ENCODE data around the gene SLC7A7.
"Not testable (repeated sequence)": the region's sequence is repeated elsewhere in the genome, so short reads cannot be mapped to it uniquely, and the experiment has no call there.

Gene SLC7A7

DNA sequence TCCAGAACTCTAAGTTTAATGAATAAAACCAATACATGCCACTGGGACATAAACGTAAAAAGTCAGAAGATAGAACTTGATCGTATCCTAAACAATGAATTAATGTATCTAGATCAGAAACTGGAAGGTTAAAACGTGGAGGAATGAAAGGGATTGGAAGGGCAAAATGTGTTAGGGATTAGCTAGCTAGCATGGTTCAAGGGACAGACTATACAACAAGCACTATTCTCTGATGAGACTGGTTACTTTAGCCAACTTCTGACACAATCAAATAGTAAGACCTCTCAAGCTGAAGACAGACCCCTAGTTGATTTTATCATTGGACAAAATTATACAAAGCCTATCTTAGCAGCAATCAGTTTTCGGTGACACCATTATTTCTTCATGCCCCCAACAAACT lies 67.5 kb downstream of the SLC7A7 start:
- no peak for DNase-seq

DNA sequence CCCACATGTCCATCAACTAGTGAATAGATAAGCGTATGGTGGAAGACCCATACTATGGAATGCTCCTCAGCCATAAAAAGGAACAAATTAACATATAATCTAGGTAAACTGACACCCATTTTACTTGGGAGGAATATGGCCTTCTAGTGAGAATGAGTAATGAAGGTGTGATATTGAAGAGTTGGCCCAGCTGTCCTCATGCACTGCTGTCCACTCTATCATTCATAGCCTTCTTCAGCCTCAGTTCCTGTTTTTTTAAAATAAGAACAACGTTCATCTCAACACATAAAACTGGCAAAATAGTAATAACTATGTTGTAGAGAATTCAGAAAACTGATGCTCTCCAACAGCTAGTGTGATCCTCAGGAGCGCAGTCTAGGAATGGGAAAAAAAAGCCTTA lies 75.2 kb downstream of the SLC7A7 start:
- DNase-seq, result no peak

DNA sequence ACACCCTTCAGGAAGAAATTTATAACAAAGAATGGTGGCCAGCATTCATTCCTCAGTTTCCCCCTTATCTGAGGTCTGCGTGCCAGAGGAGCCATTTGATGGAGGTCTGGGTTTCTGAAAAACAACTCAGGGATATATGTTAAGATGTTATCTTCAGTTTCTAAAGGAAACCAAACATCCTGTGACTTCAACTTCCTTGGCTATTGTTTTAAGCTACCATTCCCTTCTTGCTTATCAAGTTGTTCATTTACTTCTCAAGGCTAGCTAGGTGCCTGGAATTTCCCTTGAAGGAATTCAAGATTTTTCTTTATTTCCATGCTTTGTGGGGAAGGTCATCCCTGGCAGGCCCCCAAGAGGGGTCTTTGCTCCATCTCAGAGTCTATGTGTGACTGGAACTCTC lies 75.8 kb downstream of the SLC7A7 start:
- DNase-seq, result no peak

DNA sequence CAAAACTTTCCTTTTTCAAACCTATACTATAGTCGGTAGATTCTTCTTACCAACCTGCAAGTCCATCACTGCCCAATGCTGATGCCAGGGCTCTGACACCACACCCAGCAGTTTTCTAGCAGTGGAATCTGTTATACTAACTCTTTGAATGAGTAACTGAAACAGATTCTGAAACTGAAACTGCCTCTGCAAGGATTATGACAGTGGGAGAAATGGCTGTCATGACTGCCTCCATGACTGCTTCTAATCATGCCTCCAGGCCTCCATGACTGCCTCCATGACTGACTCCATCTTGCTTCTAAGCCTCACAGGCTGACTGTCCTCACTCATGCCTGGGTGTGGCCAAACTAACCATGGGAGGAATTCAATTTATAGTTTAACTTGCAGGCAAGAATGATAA lies 78.2 kb downstream of the SLC7A7 start:
- DNase-seq, result peak; percentile 71

DNA sequence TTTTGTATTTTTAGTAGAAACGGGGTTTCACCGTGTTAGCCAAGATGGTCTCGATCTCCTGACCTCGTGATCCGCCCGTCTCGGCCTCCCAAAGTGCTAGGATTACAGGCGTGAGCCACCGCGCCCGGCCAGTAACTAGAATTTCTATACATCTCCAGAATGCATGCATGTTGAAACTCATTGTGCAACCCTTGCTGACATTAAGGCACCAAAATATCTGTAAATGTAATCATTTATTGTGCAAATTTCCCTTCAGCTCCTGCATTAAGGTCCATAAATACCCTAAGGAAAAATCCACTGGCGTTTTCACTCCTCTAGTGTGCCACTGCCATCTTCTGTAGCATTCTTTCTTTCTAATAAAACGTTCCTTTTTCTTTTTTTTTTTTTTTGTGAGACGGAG lies 78.9 kb downstream of the SLC7A7 start:
- DNase-seq, result not testable (repeated sequence)

DNA sequence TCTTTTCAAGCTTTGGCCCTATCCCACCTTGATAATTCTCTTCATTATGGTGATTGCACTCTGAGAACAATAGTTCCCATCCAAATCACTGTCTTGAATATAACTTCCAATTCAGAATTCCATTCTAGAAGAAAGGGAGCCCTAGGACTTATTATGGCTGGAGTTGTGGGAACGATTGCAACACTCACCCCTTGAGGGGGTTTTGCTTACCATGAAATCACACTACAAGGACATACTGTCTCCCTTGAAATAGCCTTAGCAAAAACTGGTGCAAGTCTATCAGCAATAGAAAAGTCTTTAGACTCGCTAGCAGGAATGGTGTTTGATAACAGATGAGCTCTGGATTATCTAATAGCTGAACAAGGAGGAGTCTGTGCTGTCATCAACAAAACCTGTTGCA lies 80.1 kb downstream of the SLC7A7 start:
- no peak for DNase-seq

DNA sequence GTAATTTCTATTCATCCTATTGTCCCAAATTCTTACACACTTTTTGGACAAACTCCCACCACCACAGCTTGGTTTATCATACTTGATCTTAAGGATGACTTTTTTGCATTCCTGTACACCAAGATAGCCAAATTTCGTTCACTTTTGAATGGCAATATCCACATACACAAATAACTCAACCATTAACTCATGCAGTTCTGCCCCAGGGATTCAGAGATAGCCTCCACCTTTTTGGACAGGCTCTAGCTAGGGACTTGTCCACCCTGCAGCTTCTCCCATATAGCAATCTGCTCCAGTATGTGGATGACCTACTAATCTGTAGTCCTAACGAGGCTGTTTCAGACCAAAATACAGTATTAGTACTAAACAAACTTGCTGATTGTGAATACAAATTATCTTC lies 81.4 kb downstream of the SLC7A7 start:
- DNase-seq, result no peak

DNA sequence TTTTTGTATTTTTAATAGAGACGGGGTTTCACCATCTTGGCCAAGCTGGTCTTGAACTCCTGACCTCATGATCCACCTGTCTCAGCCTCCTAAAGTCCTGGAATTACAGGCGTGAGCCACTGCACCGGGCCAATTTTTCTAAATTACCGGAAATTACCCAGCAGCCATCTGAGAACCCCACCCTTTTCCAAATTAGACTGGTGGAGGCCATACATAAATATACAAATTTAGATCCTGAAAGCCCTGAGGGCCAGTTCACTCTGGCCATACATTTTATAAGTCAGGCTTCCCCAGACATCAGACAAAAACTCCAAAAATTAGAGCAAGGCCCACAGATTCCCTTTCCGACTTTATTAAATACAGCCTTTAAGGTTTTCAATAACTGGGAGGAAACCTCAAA lies 83.2 kb downstream of the SLC7A7 start:
- not testable (repeated sequence) for DNase-seq

DNA sequence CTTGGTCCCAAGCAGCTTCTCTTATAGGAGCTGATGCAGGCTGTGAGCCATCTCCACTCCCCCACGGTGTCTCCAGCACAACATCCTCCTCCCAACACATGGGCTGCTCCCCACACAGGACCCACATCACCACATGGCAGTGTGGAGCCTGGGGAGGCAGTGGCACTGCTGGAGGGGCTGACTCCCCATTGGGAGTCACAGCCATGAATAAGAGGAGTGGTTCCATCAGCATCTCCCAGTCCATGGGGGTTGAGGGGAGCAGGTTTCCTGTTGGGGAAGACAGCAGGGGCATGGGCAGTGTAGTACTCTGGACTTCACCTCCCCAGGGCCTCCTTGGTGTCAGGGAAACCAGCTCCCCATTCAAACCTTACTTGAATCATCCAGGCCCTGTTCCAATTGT lies 89.2 kb downstream of the SLC7A7 start:
- DNase-seq, result no peak

DNA sequence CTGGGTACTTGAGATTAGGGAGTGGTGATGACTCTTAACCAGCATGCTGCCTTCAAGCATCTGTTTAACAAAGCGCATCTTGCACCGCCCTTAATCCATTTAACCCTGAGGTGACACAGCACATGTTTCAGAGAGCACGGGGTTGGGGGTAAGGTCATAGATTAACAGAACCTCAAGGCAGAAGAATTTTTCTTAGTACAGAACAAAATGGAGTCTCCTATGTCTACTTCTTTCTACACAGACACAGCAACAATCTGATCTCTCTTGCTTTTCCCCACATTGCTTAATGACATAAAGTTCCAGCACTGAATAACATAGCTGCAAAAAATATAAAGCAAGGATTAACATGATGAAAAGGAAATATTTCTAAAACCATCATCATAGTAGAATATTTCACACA lies 89.9 kb downstream of the SLC7A7 start:
- not testable (repeated sequence) for DNase-seq

DNA sequence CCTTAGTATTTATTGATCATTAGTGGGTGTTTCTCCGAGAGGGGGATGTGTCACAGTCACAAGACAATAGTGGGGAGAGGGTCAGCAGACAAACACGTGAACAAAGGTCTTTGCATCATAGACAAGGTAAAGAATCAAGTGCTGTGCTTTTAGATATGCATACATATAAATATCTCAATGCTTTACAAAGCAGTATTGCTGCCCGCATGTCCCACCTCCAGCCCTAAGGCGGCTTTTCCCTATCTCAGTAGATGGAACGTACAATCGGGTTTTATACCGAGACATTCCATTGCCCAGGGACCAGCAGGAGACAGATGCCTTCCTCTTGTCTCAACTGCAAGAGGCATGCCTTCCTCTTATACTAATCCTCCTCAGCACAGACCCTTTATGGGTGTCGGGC lies 90.4 kb downstream of the SLC7A7 start:
- not testable (repeated sequence) for DNase-seq

DNA sequence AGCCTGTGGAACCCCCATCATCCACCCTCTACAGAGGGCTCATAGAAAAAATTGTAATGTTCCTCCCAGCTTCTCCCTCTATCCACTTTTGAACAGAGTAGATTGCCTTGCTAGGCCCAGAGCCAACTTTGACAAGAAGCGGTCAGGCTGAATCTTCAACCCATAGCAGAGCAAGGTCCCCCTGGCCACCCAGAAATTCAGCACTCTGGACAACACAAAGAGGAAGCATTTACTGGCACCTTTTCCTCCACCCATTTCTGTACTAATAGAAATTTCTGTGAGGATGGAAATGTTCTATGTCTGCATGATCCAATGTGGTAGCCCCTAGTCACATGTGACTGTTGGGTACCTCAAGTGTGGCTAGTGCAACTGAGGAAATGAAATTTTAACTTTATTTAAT lies 91.4 kb downstream of the SLC7A7 start:
- no peak for DNase-seq

Data from suppressor macrophage treated with lipopolysaccharide for 4 hours (primary cell).